Limb (tissue), 2 donors: ENCODE results near the gene BARD1.

Experiments used
- DNase-seq, 2 donors: peaks; one replicate each; pipeline ENCODE4 v3.0.0-alpha.2; 2016; ENCODE audit errors: extremely low spot score in 2 of 2

The BARD1 gene

GRCh38 chr2:214676421-214677089 is 132.9 kb downstream of the BARD1 start:
- no peak for DNase-seq
